Skeletal muscle cell (primary cell): ENCODE data around the gene CCT6B.

Source experiments
- DNase-seq: peaks from one replicate; pipeline ENCODE4 v3.0.0-alpha.2; 2010; ENCODE audit warnings: low read depth
- H3K4me3 ChIP-seq: 2 replicates; pipeline ENCODE4 v1.5.1; 2011; ENCODE audit warnings: low read depth, mild to moderate bottlenecking, control low read depth, low read length, moderate library complexity

The CCT6B gene

GRCh38 chr17:34895383-34895782 lies 65.9 kb downstream of the CCT6B start:
- DNase-seq = no peak
- no peak overlapping the region for H3K4me3 ChIP-seq

GRCh38 chr17:34894964-34895363 lies 66.3 kb downstream of the CCT6B start:
- DNase-seq = no peak
- no peak overlapping the region for H3K4me3 ChIP-seq

- no peak for DNase-seq
- no peak overlapping the region for H3K4me3 ChIP-seq
Measured at GRCh38 chr17:34892461-34893249, 68.6 kb downstream of the CCT6B start.

DNA sequence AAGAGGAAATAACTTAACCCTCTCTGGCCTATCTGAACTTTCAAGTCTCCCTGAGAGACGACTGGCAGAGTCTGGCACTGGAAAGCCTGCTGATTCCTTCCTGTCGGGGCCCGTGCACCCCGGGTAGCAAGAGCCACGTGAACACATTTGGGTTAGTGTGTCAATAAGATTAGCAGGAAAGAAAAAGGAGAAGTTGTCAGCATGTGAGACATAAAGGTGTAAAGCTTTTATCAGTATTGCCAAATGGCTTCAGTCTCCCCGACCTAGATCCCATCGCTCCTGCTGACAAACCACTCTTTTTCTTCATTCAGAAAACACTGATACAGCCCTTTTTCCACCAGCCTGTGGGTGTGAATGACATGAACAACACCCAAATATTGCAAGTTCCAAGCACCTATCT lies 74.4 kb downstream of the CCT6B start:
- DNase-seq = no peak
- no peak overlapping the region for H3K4me3 ChIP-seq

DNA sequence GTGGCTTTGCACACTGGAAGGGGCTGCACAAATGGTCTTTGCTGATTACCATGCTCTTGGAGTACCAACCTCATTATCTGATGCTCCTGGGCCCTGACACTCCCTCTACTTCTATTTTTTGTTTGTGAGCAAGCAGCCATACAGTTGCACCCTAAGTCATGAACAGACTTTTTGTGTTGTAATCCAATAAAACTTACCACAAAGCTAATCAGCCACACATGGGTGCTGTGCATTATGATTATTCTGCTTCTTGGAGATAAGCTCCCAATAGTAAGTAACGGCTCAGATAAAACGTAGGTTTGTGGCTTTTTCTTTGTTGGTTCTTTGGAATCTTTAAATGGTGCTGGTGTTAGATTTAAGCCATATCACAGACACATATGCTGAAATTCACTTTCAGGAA lies 76.2 kb downstream of the CCT6B start:
- DNase-seq = no peak
- H3K4me3 ChIP-seq = no peak overlapping the region

- no peak for DNase-seq
- no peak overlapping the region for H3K4me3 ChIP-seq
Measured at GRCh38 chr17:34884597-34884996, 76.7 kb downstream of the CCT6B start.

DNA sequence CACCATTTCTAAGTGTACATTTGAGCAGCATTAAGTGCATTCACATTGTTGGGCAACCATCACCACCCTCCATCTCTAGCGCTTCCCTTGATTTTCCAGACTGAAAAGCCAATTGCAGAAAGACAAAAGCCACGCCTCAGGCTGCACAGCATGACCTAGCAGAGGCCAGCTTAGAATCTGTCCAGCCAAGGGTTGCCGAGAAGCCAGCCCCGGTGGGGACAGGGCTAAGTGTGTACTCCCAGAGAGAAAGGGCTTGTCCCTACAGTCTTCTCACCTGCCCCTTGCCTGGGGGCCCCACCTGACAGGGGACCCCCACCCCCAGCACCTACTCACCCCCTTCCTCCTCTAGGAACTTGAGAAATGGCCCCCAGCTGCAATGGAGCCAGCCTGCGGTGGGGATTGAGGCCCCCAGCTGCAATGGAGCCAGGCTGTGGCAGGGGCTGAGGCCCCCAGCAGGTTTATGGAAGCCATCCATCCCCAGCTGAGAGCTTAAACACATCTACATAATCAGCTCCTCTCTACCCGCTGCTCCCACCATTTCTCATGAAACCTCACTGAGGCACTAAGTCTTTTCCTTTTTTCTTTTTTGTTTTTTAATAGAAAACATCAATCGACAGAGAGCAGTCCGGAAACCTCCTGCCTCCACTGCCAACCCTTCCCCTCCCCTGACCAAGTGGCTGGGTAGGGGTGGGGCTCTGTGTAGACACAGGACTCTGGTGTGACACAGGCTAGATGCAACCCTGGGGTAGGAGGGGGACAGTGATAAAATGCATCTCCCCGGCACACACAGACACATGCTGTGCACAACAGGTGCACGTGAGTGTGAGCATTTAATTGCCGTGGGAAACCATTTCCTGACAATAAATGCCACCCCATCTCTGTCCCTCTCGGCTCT lies 77.9 kb downstream of the CCT6B start:
- DNase-seq = no peak
- H3K4me3 ChIP-seq = no peak overlapping the region

DNA sequence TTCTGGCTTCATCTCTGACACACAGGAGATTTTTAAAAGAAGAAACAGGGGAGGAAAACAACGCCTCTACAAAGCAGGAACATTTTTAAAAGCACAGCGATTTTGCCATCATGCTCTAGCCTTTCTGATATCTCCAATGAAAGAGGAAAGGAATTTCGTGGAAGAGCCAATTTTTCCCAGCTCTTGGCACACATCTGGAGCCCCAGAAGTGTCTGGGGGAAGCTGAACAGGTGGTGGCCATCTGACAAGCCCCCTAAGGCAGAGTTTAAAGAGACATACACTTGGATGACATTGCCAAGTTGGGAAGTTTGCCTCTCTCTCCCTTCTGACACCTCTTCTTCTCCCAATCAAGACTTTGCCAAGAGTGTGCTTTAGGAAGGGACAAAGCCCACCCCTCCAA lies 82.1 kb downstream of the CCT6B start:
- no peak overlapping the region for H3K4me3 ChIP-seq
- DNase-seq = no peak
